ENCODE results near the gene AHDC1. TPM values are rescaled to one million over a fixed set of nuclear protein-coding genes. Genes with fewer than 3 reads are reported as not detected.

The AHDC1 gene
- total and polyA plus RNA-seq, 2 donors (not counting 3 experiments of a cell fraction or from before 2014, with no cell fraction given): 7.0 to 32.1 TPM

GRCh38 chr1:27562534-27563340 is 41.2 kb downstream of the AHDC1 start:
- no peaks in the 10 kb centered on the region for H4K20me1 ChIP-seq (replicated peaks; ENCODE audit: control insufficient read depth, extremely low read depth, insufficient read depth, low read length)
- CTCF ChIA-PET: interaction anchor here (1.0 kb wide), 1 partner anchor 13 kb away, joined by 3 read pairs; no protein-coding TSS in a partner anchor

More at GRCh38 chr1:27562534-27563340, 41.2 kb downstream of the AHDC1 start:
- no peaks in the 10 kb centered on the region for H3K79me2 ChIP-seq (ENCODE audit: control insufficient read depth, insufficient read depth, low read length)
- peaks cover 0 to 18% of the 10 kb centered on the region in 2 experiments for H3K36me3 ChIP-seq (ENCODE audit: control insufficient read depth in 2 of 2, extremely low read depth in 1 of 2, insufficient read depth in 2 of 2, low read length in 2 of 2)
- TF ChIP-seq, protein P1, sequence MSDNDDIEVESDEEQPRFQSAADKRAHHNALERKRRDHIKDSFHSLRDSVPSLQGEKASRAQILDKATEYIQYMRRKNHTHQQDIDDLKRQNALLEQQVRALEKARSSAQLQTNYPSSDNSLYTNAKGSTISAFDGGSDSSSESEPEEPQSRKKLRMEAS (IDR thresholded peaks at IDR 0.05; ENCODE audit: insufficient read depth, insufficient read length): no peak
- no peak for TF ChIP-seq EZH2 (IDR thresholded peaks at IDR 0.05; ENCODE audit: borderline replicate concordance, low read depth, low read length, severe bottlenecking)
- no peak for TF ChIP-seq GATA2 (IDR thresholded peaks at IDR 0.05; ENCODE audit: insufficient read depth, insufficient read length, low read depth, low read length)
- no peak for TF ChIP-seq POLR2AphosphoS5 (IDR thresholded peaks at IDR 0.05; ENCODE audit: insufficient read depth, low read depth, low read length)
- no peak for TF ChIP-seq CTCF (IDR thresholded peaks at IDR 0.05; ENCODE audit: extremely low read depth in 1 of 2, insufficient read depth in 1 of 2, low read depth in 1 of 2, low read length in 2 of 2)
- no peak for TF ChIP-seq MYC (IDR thresholded peaks at IDR 0.05; ENCODE audit: low read depth, low read length)
- no peak for TF ChIP-seq JUN (IDR thresholded peaks at IDR 0.05; ENCODE audit: borderline replicate concordance, insufficient read depth, insufficient read length, low read depth)
- no peak for TF ChIP-seq POLR2A (IDR thresholded peaks at IDR 0.05; ENCODE audit: low read depth, low read length)
- TF ChIP-seq FOS (IDR thresholded peaks at IDR 0.05; ENCODE audit: borderline replicate concordance, insufficient read depth, low read length): no peak
- no peak overlapping the region for H3K4me3 ChIP-seq (replicated peaks in 1 of 3; ENCODE audit: insufficient read depth in 1 of 3, low read depth in 1 of 3, low read length in 3 of 3)
- no peak overlapping the region for H2AFZ ChIP-seq (ENCODE audit: low read depth, low read length)
- intact Hi-C loops (cut with micrococcal nuclease) (no loop called here), dilution Hi-C loops (cut with MboI; ENCODE audit: extremely low pct_ligation_motif_present, low sequenced_read_pairs) (no loop called here)
- no peaks in the 10 kb centered on the region for H3K27me3 ChIP-seq (ENCODE audit: control insufficient read depth in 2 of 2, insufficient read depth in 2 of 2, low read length in 2 of 2)
- FAIRE-seq (no peak), DNase-seq (ENCODE audit: low read depth, low spot score) (no peak)
- H3K4me1 ChIP-seq (ENCODE audit: control insufficient read depth, extremely low read depth, insufficient read depth, low read length): peaks cover 4% of the 10 kb centered on the region
- BruUV-seq (replicated peaks): no TSS peak
- H3K27ac ChIP-seq (ENCODE audit: insufficient read depth, low read depth, low read length): no peak overlapping the region
- no peaks in the 10 kb centered on the region for H3K9me1 ChIP-seq (replicated peaks; ENCODE audit: control insufficient read depth, extremely low read depth, insufficient read depth, low read length)
- H3K9me3 ChIP-seq (replicated peaks; ENCODE audit: control insufficient read depth, insufficient read depth, low read length): no peaks in the 10 kb centered on the region
- no peak overlapping the region for H3K9ac ChIP-seq (replicated peaks; ENCODE audit: extremely low read depth, insufficient read depth, low read length)
- H3K4me2 ChIP-seq (ENCODE audit: insufficient read depth, low read length): no peak overlapping the region
- POLR2A ChIA-PET: no interaction called here
